Stimulated activated CD4-positive, alpha-beta T cell treated with anti-CD3 and anti-CD28 coated beads, Interleukin-4, amount 100 ng/mL, for 24 hours (primary cell): ENCODE measurements around the gene ENOX1.

Experiments
- DNase-seq: peaks from one replicate; pipeline ENCODE4 v3.0.0-alpha.2; 2020

ENOX1 gene

GRCh38 chr13:43785261-43785649 lies 1.5 kb downstream of the ENOX1 start:
- no peak for DNase-seq

DNA sequence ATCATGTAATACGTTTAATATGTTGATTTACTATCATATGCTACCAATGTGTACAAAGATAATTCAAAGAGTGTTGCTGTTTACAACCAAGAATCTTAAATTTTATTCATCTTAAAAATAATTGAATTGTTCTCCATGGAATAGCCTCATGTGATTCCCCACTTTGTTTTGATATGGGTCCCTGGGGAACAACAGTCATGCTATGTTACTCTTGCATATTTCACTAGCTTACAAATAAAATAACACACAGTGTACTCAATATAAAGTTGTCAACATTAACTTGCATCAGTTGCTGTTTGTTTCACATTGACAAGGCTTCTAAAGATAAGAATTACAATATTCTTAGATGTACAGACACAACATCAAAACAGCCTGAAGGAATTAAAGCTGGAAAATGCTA lies 2.3 kb downstream of the ENOX1 start:
- no peak for DNase-seq

DNA sequence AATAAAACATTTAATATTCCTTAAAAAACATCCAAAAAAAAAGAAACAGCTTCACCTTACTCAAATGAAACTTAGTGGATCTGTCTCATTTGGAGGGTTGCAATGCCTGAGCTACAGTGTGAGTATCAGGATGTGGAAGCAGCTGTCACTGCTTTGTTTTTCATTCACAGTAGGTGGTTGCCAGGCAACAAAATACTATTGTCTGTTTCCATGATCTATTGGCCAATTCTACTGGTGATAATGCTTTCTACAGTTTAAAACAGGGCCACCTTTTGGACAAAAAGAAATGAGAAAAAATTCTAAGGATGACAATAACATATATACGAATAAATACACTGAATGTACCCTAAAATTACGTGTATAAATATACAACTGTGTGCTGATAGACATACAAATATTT lies 3.0 kb downstream of the ENOX1 start:
- DNase-seq: no peak

GRCh38 chr13:43782686-43783085 lies 4.1 kb downstream of the ENOX1 start:
- no peak for DNase-seq

DNA sequence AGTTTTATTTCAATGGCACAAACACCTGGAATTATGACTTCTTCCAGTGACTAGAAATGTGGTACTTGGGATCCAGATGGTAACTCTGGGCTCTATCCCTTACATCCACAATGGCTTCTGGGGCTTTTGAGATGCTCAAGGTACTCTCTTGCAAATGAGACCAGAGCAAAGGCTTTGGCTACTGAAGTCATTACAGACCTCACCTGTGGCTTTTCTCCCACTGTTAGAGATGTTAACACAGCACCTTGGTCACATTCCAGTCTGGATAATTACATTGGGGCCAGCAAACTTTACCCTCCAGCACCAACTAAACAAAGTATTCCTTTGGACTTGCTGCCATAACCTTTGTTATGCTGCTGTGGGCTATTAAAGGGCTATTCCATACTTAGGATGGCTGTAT lies 6.1 kb downstream of the ENOX1 start:
- DNase-seq: no peak

- no peak for DNase-seq
Measured at GRCh38 chr13:43776501-43777079, 10.2 kb downstream of the ENOX1 start.

DNA sequence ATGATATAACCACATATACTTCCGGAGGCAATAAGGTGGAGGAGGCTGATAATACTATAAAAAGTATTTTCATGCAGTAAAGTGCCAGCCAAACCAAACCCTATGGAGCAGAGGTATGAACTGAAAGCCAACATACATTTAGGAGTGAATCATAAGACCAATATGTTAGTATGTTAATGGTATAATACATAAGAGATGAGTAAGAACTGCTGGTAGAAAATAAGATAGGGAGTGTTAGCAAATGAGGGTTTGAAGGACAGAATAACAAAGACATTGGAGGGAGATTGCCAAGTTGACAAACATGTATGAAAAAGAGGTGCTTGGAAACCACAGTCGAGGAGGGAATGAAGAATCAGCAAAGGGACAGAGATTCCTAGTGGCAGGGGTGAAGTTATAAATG lies 10.8 kb downstream of the ENOX1 start:
- DNase-seq: no peak

DNA sequence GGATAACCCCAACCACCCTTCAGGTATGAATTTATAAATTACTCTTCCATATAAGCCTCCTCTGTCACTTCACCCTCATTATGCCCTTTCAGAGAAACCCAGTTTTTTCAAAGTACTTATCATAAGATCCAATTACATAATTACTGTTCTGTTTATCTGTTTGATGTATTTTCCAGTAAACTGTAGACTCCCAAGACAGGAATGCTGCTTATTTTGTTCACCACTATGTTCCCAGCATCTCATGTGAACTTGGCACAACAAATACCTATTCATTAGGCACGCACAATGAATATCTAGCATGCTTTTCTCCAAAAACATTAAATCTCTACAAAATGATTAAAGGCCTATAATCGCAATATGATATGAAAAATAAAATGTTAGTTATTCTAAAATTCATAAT lies 13.2 kb downstream of the ENOX1 start:
- no peak for DNase-seq

DNA sequence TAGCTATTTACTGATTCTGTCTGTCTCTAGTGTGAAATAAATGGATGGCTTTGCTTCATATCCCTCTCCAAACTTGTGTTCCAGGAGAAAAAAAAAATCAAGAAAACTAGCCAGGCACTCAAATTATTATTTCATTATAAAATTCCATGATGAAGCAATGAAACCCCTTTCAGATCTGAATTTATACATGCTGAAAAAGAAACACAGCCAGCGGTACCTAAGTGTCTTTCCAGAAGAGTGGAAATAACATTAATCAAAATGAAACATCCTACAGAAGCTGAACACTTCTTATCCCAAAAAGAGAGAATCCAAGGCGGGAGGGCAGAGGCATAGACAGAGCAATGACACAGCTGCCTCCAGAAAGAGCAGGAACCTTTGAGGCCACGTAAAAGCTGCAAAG lies 15.9 kb downstream of the ENOX1 start:
- no peak for DNase-seq

- DNase-seq: no peak
Measured at GRCh38 chr13:43769529-43769928, 17.2 kb downstream of the ENOX1 start.

DNA sequence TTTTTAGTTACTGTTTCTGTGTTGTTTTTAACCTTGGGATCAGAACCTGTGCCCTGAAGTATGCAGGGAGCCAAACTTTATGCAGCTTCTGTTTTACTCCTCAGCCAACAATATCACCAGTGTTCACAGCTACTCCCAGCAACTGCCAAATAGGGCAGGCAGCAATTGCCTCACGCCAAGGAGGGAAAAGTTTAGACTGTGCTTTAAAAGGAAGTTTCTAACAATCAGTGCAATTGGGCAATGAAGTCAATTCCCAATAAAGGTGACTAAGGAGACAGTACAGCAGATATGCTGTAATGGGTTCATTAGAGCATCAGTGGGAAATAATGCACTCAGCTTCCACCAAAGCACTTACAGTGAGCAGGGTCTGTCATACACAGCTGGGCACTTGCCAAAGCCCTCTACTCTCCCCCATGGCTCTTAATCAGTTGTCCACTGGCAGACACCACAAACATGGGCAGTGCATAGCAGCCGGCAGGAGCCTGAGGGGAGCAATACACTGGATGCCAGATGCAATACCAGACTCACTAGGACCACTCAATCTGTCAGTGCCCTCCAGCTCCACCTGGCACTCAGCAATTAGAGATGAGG lies 19.3 kb downstream of the ENOX1 start:
- no peak for DNase-seq

- DNase-seq: no peak
Measured at GRCh38 chr13:43766725-43767124, 20.0 kb downstream of the ENOX1 start.

GRCh38 chr13:43764349-43764748 lies 22.4 kb downstream of the ENOX1 start:
- DNase-seq: no peak

DNA sequence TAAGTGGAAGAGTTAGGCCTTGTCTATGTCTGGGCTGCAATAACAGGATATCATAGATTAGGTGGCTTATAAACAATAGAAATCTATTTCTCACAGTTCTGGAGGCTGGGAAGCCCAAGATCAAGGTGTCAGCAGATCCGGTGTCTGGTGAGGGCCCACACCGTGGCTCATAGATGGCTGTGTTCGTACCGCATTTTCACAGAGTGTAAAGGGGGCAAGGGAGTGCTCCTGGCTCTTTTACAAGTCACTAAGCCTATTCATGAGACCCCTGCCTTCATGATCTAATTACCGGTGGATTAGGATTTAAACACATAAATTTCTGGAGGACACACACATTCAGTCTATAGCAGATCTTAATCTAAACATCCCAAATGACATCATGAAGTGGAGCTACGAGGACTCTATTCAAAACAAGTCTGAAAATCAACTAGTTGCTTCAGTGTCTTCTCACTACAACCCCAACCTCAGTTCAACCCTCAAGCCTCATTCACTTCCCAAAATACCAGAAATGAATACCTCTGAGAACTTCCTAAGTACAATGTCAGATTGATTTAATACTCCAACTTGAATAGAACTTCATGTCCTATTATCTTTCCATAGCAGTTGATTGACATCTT lies 23.5 kb downstream of the ENOX1 start:
- no peak for DNase-seq

DNA sequence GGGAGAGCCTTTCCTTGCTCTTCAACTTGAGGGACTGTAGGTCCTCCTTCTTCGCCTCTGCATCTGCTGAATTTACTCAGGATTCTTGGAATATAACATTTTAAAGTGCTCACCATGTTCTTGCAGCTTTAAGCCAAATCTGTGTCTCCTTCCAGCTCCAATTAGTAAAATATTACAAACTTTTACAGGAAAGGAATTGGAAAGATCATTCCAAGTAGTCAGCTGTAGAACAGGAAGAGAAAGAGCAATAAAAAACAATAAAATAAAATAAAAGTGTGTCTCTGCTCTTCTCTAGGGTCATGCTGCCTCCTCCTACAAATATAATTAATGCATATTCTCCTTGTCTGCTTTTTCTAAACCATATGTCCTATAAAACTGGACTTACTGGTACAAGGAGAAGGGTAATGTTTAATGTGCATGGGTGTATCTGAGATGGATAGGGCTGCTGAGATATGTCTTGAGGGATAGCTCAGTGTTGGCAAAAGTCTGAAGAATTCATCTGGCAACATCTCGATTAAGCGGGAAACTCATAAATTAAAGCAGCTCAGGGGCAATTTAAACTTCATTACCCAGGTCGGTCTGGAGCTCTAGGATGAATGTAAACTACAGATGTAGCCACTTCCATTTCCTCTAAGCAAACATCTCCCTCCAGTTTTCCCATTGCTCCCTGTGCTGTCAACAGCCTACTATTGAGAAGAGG lies 25.0 kb downstream of the ENOX1 start:
- DNase-seq: no peak

DNA sequence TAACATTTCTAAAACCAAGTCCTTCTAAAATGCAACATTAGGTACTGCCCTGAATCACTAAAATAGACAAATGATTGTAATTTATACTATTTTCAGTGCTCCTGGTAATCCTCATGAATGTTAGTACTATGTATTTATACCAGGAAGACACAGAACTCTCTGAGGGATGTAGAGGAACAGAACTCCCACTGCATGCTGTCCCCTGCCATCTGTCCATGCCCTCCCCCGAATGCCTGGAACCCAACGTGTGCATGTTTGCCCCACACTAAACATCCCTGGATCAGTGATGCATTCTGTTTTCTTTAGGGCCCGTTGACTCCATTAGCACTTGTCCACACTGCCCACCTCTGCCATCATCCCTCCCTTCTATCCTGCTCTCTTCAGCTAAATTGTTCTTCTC lies 26.5 kb downstream of the ENOX1 start:
- DNase-seq: no peak

GRCh38 chr13:43758834-43759233 lies 27.9 kb downstream of the ENOX1 start:
- DNase-seq: no peak

DNA sequence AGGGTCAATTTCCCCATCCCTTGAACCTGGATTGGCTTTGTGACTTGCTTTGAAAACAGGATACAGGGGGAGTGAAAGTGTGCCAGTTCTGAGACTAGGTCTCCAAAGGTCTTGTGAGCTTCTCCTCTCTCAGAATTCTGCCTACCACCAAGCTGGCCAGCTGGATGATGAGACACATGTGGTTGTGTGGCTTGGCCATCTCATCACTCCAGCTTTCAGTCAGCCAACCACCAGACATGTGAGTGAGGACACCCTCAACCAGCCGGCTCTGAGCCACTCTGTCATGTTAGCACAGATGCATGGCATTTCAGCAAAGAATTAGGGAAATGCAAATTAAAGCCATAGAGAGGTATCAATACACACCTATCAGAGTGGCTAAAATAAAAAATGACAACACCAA lies 29.5 kb downstream of the ENOX1 start:
- DNase-seq: no peak

DNA sequence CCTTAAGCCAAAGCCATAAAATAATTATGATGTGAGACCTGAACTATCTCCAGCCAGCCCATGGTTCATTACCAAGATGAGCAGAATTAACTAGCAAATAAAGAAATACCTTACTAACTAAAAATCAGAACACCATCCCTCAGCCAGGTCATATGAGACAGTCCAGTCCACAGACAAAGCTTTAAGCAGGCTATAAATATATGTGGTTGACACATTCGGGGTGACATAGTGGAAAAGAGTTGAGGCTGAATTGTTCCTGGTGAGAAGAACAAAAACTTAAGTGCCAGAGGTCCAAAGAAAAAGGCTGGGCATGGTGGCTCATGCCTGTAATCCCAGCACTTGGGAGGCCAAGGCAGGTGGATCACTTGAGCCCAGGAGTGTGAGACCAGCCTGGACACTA lies 30.9 kb downstream of the ENOX1 start:
- DNase-seq: no peak

GRCh38 chr13:43751624-43752023 lies 35.1 kb downstream of the ENOX1 start:
- DNase-seq: no peak

DNA sequence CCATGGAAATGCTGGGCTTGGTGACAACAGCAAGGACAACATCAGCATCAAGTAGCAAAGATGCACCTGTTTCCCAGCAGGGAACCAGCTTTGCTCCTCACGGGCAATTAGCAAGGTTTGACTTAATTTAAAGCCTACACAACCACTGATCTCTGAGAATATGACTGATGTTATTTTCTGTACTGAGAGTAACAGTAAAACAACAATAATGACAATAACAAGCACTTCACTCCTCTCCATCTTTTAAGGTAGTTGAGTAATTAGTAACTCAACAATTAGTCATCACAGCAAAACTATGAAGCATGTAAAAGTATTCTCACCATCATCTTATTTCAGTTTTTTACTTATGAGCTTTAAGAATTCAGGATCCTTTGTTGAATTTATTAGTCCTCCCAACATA lies 37.3 kb downstream of the ENOX1 start:
- DNase-seq: no peak

- no peak for DNase-seq
Measured at GRCh38 chr13:43744261-43745031, 42.3 kb downstream of the ENOX1 start.

GRCh38 chr13:43742911-43743310 lies 43.9 kb downstream of the ENOX1 start:
- no peak for DNase-seq
